HAP-1 (cell line): Measurements from ENCODE around the gene KIAA1143.

Source experiments
- DNase-seq, 2 experiments: peaks; one replicate each; pipeline ENCODE4 v3.0.0-alpha.2; 2016 to 2020; ENCODE audit warnings: low spot score in 2 of 2
- H3K27me3 ChIP-seq: fragments of 250-450 bp; sonication (Bioruptor Pico); 2 replicates; pipeline ENCODE4 v1.5.1; 2020; ENCODE audit warnings: low read depth, mild to moderate bottlenecking, moderate library complexity
- H3K36me3 ChIP-seq: fragments of 250-450 bp; sonication (Bioruptor Pico); replicated peaks from 2 replicates; pipeline ENCODE4 v1.5.1; 2020; ENCODE audit warnings: mild to moderate bottlenecking
- H3K4me1 ChIP-seq: fragments of 250-450 bp; sonication (Bioruptor Pico); 2 replicates; pipeline ENCODE4 v1.5.1; 2020; ENCODE audit warnings: mild to moderate bottlenecking
- H3K4me3 ChIP-seq: fragments of 250-450 bp; sonication (Bioruptor Pico); 2 replicates; pipeline ENCODE4 v1.5.1; 2020; ENCODE audit warnings: mild to moderate bottlenecking, moderate library complexity
- H3K9me3 ChIP-seq: fragments of 250-450 bp; sonication (Bioruptor Pico); 2 replicates; pipeline ENCODE4 v1.5.1; 2020; ENCODE audit warnings: mild to moderate bottlenecking, moderate library complexity
- in situ Hi-C: fragments of 300-500 bp; cut with MboI; formaldehyde crosslinking; loops from 3 replicates; pipeline ENCODE4 v1.14.3; 2020; ENCODE audit warnings: low sequenced_read_pairs, inconsistent platforms, mixed read lengths

The KIAA1143 gene

DNA sequence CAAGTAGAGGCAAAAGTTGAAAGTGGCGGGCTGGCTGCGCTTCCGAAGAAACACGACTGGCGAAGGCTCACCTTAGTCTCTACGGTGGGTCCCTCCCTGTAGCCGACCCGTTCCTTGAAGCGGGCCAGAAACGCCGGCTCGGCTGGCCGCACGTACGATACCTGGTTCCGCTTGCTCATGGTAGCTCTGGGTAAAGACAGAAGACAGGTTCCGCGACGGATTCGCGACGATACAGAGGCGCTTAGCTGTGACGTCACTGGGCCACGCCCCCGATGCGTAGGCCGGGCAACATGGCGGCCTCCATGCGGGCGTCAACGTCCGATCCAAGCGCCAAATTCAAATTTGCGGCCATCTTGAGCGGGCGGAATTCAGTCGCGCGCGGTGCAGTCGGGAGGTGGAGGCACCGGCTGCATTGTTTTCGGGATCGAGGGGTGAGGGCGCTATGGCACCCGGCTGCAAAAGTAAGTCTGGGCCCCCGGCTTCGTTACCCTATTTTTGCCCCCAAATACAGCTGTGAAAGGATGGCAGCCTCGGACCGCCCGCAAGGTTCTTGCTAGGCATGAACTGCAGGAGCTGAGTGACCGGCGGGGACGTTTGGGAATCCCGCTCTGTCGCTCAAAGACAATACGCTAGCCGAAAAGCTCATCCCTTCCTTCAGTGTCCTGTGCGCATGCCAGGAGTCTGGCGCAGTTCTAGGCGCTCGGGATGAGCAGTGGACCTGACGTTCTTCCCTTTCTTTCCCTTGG lies at the start of gene KIAA1143, which contains the start of gene KIF15:
KIAA1143 (minus strand) TSS at position 196 of the 746 bp plus-strand sequence; CDS start at position 179, 17 bp downstream.
KIF15 (plus strand) TSS at position 371 of the 746 bp plus-strand sequence; CDS start at position 443, 72 bp downstream.
- H3K36me3 ChIP-seq, result peaks cover 47% of the 10 kb centered on the region

DNA sequence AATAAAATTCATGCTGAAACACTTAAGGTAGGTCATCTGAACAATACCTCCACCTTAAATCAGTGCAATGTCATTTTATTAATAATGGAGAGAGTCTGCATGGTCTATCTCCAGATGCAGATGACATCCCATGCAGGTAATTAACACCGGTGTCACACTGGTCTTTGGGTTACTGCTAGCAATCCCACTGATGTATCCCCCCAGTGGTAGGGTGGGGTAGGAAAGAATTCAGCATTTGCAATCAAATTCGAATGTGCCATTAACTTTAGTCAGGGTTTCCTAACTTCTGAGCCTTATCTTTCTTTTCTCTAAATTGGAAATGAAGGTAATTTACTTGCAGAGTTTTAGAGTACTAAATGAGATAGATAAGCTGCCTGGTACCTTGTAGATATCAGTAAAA lies 44.5 kb upstream of the KIAA1143 start:
- Histone ChIP-seq H3K4me3 (no peak overlapping the region), H3K9me3 (no peaks in the 10 kb centered on the region), H3K4me1 (no peaks in the 10 kb centered on the region), H3K36me3 (peaks cover 48% of the 10 kb centered on the region), H3K27me3 (no peaks in the 10 kb centered on the region)
- no peak for DNase-seq
- in situ Hi-C loops, result no loop called here

More for the DNA sequence above, at the start of gene KIAA1143, which contains the start of gene KIF15:
- in situ Hi-C loops, result loop anchor here (25.0 kb wide), 1 partner anchor 424 kb away; the partner anchor contains the start of gene TCAIM
- peak; percentile 88 to 96 for DNase-seq
- Histone ChIP-seq H3K4me1 (peaks cover 4% of the 10 kb centered on the region; the same call in 1 of the 2 replicates), H3K4me3 (peak within 1 kb of the TSS; percentile 86), H3K9me3 (peaks cover 24% of the 10 kb centered on the region), H3K27me3 (no peaks in the 10 kb centered on the region)

GRCh38 chr3:44803298-44803697 lies 41.9 kb upstream of the KIAA1143 start:
- in situ Hi-C loops, result no loop called here
- H3K27me3 ChIP-seq, result no peaks in the 10 kb centered on the region
- no peaks in the 10 kb centered on the region for H3K4me1 ChIP-seq
- no peaks in the 10 kb centered on the region for H3K9me3 ChIP-seq
- no peak for DNase-seq
- H3K36me3 ChIP-seq, result peaks cover 62% of the 10 kb centered on the region
- no peak overlapping the region for H3K4me3 ChIP-seq

DNA sequence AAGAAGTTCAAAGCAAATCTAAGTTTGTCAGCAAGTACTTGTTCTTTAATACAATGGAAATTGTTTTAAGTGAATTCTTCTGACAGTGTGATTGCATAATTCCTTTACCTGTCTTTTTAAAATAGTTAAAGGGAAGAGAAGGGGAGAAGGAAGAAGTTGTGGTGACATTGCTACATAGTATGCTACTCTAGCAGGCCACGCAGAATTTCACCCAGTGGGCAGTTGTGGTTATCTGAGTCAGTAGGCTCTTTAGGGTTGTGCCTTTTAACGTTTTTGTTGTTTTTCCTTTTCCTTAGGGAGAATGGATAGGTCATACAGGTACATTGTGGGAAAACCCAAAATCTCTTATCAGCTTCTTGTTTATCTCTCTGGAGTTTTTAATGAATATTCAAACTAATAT lies 40.6 kb upstream of the KIAA1143 start:
- no peaks in the 10 kb centered on the region for H3K9me3 ChIP-seq
- H3K36me3 ChIP-seq, result peaks cover 70% of the 10 kb centered on the region

DNA sequence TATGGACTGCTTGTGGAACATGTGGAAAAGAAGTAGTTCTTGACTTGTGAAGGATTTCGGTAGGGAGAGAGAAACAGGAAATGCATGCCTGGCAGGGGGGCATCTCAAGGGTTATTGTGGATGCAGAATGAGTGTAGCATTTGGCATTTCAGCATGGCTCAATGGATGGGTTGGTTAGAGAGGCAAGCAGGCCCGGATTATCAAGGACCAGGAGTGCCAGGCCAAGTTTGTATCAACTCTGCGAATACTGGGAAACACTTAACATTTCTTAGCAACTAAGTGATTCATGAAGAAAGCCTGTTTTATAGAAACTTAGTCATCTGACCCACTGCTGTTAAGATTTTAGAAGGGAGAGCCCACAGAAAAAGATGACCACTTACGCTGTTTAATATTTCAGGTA lies 33.8 kb upstream of the KIAA1143 start:
- H3K36me3 ChIP-seq, result peaks cover 57% of the 10 kb centered on the region

More for the DNA sequence above, 40.6 kb upstream of the KIAA1143 start:
- H3K27me3 ChIP-seq, result no peaks in the 10 kb centered on the region
- no peak overlapping the region for H3K4me3 ChIP-seq
- no peak for DNase-seq
- in situ Hi-C loops, result no loop called here
- H3K4me1 ChIP-seq, result no peaks in the 10 kb centered on the region

GRCh38 chr3:44782891-44783290 lies 21.5 kb upstream of the KIAA1143 start:
- in situ Hi-C loops, result no loop called here
- H3K36me3 ChIP-seq, result peaks cover 65% of the 10 kb centered on the region
- H3K4me1 ChIP-seq, result no peaks in the 10 kb centered on the region

More for the DNA sequence above, 33.8 kb upstream of the KIAA1143 start:
- no peak for DNase-seq
- H3K9me3 ChIP-seq, result no peaks in the 10 kb centered on the region
- in situ Hi-C loops, result no loop called here
- no peaks in the 10 kb centered on the region for H3K27me3 ChIP-seq
- no peak overlapping the region for H3K4me3 ChIP-seq
- no peaks in the 10 kb centered on the region for H3K4me1 ChIP-seq

GRCh38 chr3:44772099-44772442 lies 10.7 kb upstream of the KIAA1143 start:
- no peaks in the 10 kb centered on the region for H3K27me3 ChIP-seq
- in situ Hi-C loops, result loop anchor here (25.0 kb wide), 1 partner anchor 435 kb away; the partner anchor contains the start of gene TCAIM
- peaks cover 16% of the 10 kb centered on the region for H3K9me3 ChIP-seq
- H3K4me3 ChIP-seq, result no peak overlapping the region
- peaks cover 15% of the 10 kb centered on the region for H3K4me1 ChIP-seq
- DNase-seq, result no peak
- H3K36me3 ChIP-seq, result peaks cover 36% of the 10 kb centered on the region

More at GRCh38 chr3:44782891-44783290, 21.5 kb upstream of the KIAA1143 start:
- Histone ChIP-seq H3K4me3 (no peak overlapping the region), H3K27me3 (no peaks in the 10 kb centered on the region), H3K9me3 (no peaks in the 10 kb centered on the region)
- DNase-seq, result no peak

GRCh38 chr3:44771424-44772098 lies 10.1 kb upstream of the KIAA1143 start:
- Histone ChIP-seq H3K27me3 (no peaks in the 10 kb centered on the region), H3K4me1 (peaks cover 15% of the 10 kb centered on the region), H3K9me3 (peaks cover 16% of the 10 kb centered on the region), H3K36me3 (peaks cover 33% of the 10 kb centered on the region), H3K4me3 (no peak overlapping the region)
- no peak for DNase-seq
- in situ Hi-C loops, result loop anchor here (25.0 kb wide), 1 partner anchor 434 kb away; the partner anchor contains the start of gene TCAIM

- Histone ChIP-seq H3K36me3 (peaks cover 34% of the 10 kb centered on the region), H3K4me3 (no peak overlapping the region), H3K27me3 (no peaks in the 10 kb centered on the region), H3K4me1 (peaks cover 4% of the 10 kb centered on the region; the same call in 1 of the 2 replicates), H3K9me3 (peaks cover 15% of the 10 kb centered on the region)
- in situ Hi-C loops, result loop anchor here (25.0 kb wide), 1 partner anchor 427 kb away; the partner anchor contains the start of gene TCAIM
- DNase-seq, result no peak
These were observed 2.8 kb upstream of the KIAA1143 start for GRCh38 chr3:44764248-44764647.

GRCh38 chr3:44762690-44763089 lies 1.3 kb upstream of the KIAA1143 start:
- in situ Hi-C loops, result loop anchor here (25.0 kb wide), 1 partner anchor 425 kb away; the partner anchor contains the start of gene TCAIM
- peaks cover 24% of the 10 kb centered on the region for H3K9me3 ChIP-seq
- DNase-seq, result no peak
- peak overlapping the region; percentile 86 for H3K4me3 ChIP-seq
- H3K27me3 ChIP-seq, result no peaks in the 10 kb centered on the region
- H3K36me3 ChIP-seq, result peaks cover 41% of the 10 kb centered on the region
- H3K4me1 ChIP-seq, result peaks cover 4% of the 10 kb centered on the region; the same call in 1 of the 2 replicates

DNA sequence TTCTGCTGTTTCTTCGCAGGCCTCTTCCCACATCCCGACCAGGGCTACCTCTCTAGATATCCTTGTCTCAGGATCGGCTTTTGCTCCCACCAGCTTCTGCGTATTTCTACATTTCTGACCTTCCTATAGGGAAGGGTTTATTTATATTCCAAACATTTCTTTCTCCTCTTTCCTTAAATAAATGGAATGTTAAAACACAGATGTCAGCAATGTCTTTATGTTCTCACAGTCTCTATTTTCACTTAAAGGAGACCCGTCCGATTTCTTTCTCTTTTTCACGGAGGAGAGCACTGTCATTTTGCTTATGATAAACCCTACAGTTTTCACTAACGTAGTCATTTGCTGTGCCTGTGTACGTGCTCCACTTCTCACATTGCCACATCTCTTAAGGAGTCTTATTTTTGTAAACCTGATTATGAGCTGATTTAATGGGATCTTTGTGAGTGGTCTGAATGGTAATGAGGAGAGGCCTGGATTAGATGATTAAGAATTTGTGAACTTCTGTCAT lies 805 bp upstream of the KIAA1143 start:
- in situ Hi-C loops, result loop anchor here (25.0 kb wide), 1 partner anchor 425 kb away; the partner anchor contains the start of gene TCAIM
- DNase-seq, result no peak
- peak overlapping the region; percentile 86 for H3K4me3 ChIP-seq
- H3K27me3 ChIP-seq, result no peaks in the 10 kb centered on the region
- H3K9me3 ChIP-seq, result peaks cover 24% of the 10 kb centered on the region
- H3K4me1 ChIP-seq, result peaks cover 4% of the 10 kb centered on the region; the same call in 1 of the 2 replicates
- peaks cover 46% of the 10 kb centered on the region for H3K36me3 ChIP-seq

GRCh38 chr3:44761101-44761423 lies 357 bp downstream of the KIAA1143 start:
- Histone ChIP-seq H3K4me1 (peaks cover 4% of the 10 kb centered on the region; the same call in 1 of the 2 replicates), H3K36me3 (peaks cover 43% of the 10 kb centered on the region), H3K4me3 (peak overlapping the region; percentile 86), H3K9me3 (peaks cover 24% of the 10 kb centered on the region), H3K27me3 (no peaks in the 10 kb centered on the region)
- in situ Hi-C loops, result loop anchor here (25.0 kb wide), 1 partner anchor 424 kb away; the partner anchor contains the start of gene TCAIM
- DNase-seq, result no peak

- Histone ChIP-seq H3K9me3 (peaks cover 5% of the 10 kb centered on the region), H3K27me3 (no peaks in the 10 kb centered on the region), H3K36me3 (no peaks in the 10 kb centered on the region), H3K4me3 (no peak overlapping the region), H3K4me1 (no peaks in the 10 kb centered on the region)
- in situ Hi-C loops, result no loop called here
- no peak for DNase-seq
These were observed 26.7 kb downstream of the KIAA1143 start for GRCh38 chr3:44734646-44735168.
